Sciatic nerve (tissue), 2 donors: ENCODE results near the gene DMBT1. TPM values are rescaled to one million over a fixed set of nuclear protein-coding genes. Genes with fewer than 3 reads are reported as not detected.

Experiments
- ATAC-seq: fragments of 200-7000 bp; cut with Tn5 transposase; one replicate; pipeline ENCODE4 v1.9.1; 2020; ENCODE audit warnings: mild to moderate bottlenecking, moderate library complexity
- DNase-seq: peaks from one replicate; pipeline ENCODE4 v3.0.0-alpha.2; 2020; ENCODE audit warnings: low spot score
- intact Hi-C: fragments of 100-400 bp; cut with DNase I; formaldehyde crosslinking; loops from one replicate; pipeline ENCODE4 v1.14.2; 2022
- total RNA-seq: library from RNA; stranded (reverse); fragmentation: NEBNext Ultra II Directional; extraction: Animal tissue kit (Norgen Biotek cat#: 25700); gene quantifications from one replicate; pipeline ENCODE4 v1.2.1, GENCODE V29; 2021
- donor health status: DM: no; HTN: no; CAD: no.
- donor health status: DM: no; HTN: no; CAD: no.

The DMBT1 gene
- total RNA-seq, 1 donor from 2014 or later: not detected

GRCh38 chr10:122544493-122544892, 16.1 kb upstream of the DMBT1 start:
- intact Hi-C loops: no loop called here
- DNase-seq (no peak), ATAC-seq (no peak)

GRCh38 chr10:122546242-122546641, 14.3 kb upstream of the DMBT1 start:
- ATAC-seq: no peak
- intact Hi-C loops: no loop called here
- DNase-seq: no peak

GRCh38 chr10:122548407-122549085, 12.0 kb upstream of the DMBT1 start:
- no peak for ATAC-seq
- intact Hi-C loops: no loop called here

GRCh38 chr10:122549636-122550035, 10.9 kb upstream of the DMBT1 start:
- no peak for DNase-seq
- no peak for ATAC-seq
- intact Hi-C loops: no loop called here

More at GRCh38 chr10:122548407-122549085, 12.0 kb upstream of the DMBT1 start:
- DNase-seq: no peak

GRCh38 chr10:122550427-122550826, 10.1 kb upstream of the DMBT1 start:
- ATAC-seq: no peak
- intact Hi-C loops: no loop called here

GRCh38 chr10:122550983-122551382, 9.6 kb upstream of the DMBT1 start:
- ATAC-seq (peak; percentile 10), DNase-seq (no peak)
- intact Hi-C loops: no loop called here

More at GRCh38 chr10:122550427-122550826, 10.1 kb upstream of the DMBT1 start:
- no peak for DNase-seq

GRCh38 chr10:122551450-122551849, 9.1 kb upstream of the DMBT1 start:
- ATAC-seq (no peak), DNase-seq (no peak)
- intact Hi-C loops: no loop called here

GRCh38 chr10:122553341-122553740, 7.2 kb upstream of the DMBT1 start:
- intact Hi-C loops: no loop called here
- ATAC-seq (peak; percentile 48), DNase-seq (no peak)

- no peak for ATAC-seq
- no peak for DNase-seq
- intact Hi-C loops: no loop called here
These were observed 6.2 kb upstream of the DMBT1 start for GRCh38 chr10:122554131-122555036.

- intact Hi-C loops: no loop called here
- no peak for ATAC-seq
These were observed 5.1 kb upstream of the DMBT1 start for GRCh38 chr10:122555442-122555841.

GRCh38 chr10:122557516-122557915, 3.0 kb upstream of the DMBT1 start:
- intact Hi-C loops: no loop called here

More at GRCh38 chr10:122555442-122555841, 5.1 kb upstream of the DMBT1 start:
- no peak for DNase-seq

GRCh38 chr10:122558452-122558851, 2.1 kb upstream of the DMBT1 start:
- ATAC-seq (no peak), DNase-seq (no peak)
- intact Hi-C loops: no loop called here

More at GRCh38 chr10:122557516-122557915, 3.0 kb upstream of the DMBT1 start:
- DNase-seq: no peak
- ATAC-seq: no peak

- intact Hi-C loops: no loop called here
- DNase-seq (no peak), ATAC-seq (no peak)
These were observed 1.3 kb upstream of the DMBT1 start for GRCh38 chr10:122559228-122559627.

GRCh38 chr10:122561212-122561611, 658 bp downstream of the DMBT1 start:
- ATAC-seq: no peak
- no peak for DNase-seq
- intact Hi-C loops: loop anchor here (10.0 kb wide), 1 partner anchor 266 kb away; no protein-coding TSS in a partner anchor

GRCh38 chr10:122561792-122562191, 1.2 kb downstream of the DMBT1 start:
- DNase-seq (no peak), ATAC-seq (no peak)
- intact Hi-C loops: loop anchor here (10.0 kb wide), 1 partner anchor 267 kb away; no protein-coding TSS in a partner anchor

GRCh38 chr10:122564980-122565379, 4.4 kb downstream of the DMBT1 start:
- no peak for ATAC-seq
- intact Hi-C loops: loop anchor here (5.0 to 10.0 kb wide), 2 partner anchors 223 to 270 kb away; no protein-coding TSS in a partner anchor
- no peak for DNase-seq

GRCh38 chr10:122565766-122566206, 5.2 kb downstream of the DMBT1 start:
- intact Hi-C loops: loop anchor here (5.0 to 10.0 kb wide), 2 partner anchors 223 to 271 kb away; no protein-coding TSS in a partner anchor
- ATAC-seq (peak; percentile 75), DNase-seq (peak; percentile 90)

GRCh38 chr10:122566632-122567031, 6.1 kb downstream of the DMBT1 start:
- DNase-seq (no peak), ATAC-seq (no peak)
- intact Hi-C loops: loop anchor here (5.0 to 10.0 kb wide), 2 partner anchors 224 to 272 kb away; no protein-coding TSS in a partner anchor

- intact Hi-C loops: loop anchor here (5.0 to 10.0 kb wide), 2 partner anchors 225 to 272 kb away; no protein-coding TSS in a partner anchor
- ATAC-seq (no peak), DNase-seq (no peak)
These were observed 6.6 kb downstream of the DMBT1 start for GRCh38 chr10:122567056-122567660.
